GM21717 (cell line): ENCODE measurements around the gene C10orf90.
"Not testable (repeated sequence)": the region's sequence is repeated elsewhere in the genome, so short reads cannot be mapped to it uniquely, and the experiment has no call there.

Experiments
- ATAC-seq: cut with Tn5 transposase; IDR thresholded peaks from one replicate; pipeline ENCODE4 v1.9.1; 2021; ENCODE audit warnings: mild to moderate bottlenecking, moderate library complexity; ENCODE audit not compliant: unreplicated experiment

C10orf90 gene

GRCh38 chr10:126551202-126551601 is 119.3 kb downstream of the C10orf90 start:
- no peak for ATAC-seq

GRCh38 chr10:126550586-126550985 is 119.9 kb downstream of the C10orf90 start:
- not testable (repeated sequence) for ATAC-seq

- no peak for ATAC-seq
These were observed 121.1 kb downstream of the C10orf90 start for GRCh38 chr10:126549344-126549743.

GRCh38 chr10:126544565-126544964 is 125.9 kb downstream of the C10orf90 start:
- no peak for ATAC-seq

GRCh38 chr10:126538439-126539135 is 131.9 kb downstream of the C10orf90 start:
- no peak for ATAC-seq

- no peak for ATAC-seq
These were observed 133.8 kb downstream of the C10orf90 start for GRCh38 chr10:126536656-126537055.

GRCh38 chr10:126536148-126536547 is 134.3 kb downstream of the C10orf90 start:
- ATAC-seq, result no peak

GRCh38 chr10:126533644-126534043 is 136.8 kb downstream of the C10orf90 start:
- ATAC-seq, result no peak

GRCh38 chr10:126528315-126528835 is 142.1 kb downstream of the C10orf90 start:
- no peak for ATAC-seq

GRCh38 chr10:126527645-126528314 is 142.7 kb downstream of the C10orf90 start:
- no peak for ATAC-seq

GRCh38 chr10:126525326-126525725 is 145.2 kb downstream of the C10orf90 start:
- no peak for ATAC-seq

- no peak for ATAC-seq
These were observed 146.0 kb downstream of the C10orf90 start for GRCh38 chr10:126524526-126524925.

GRCh38 chr10:126523071-126523470 is 147.4 kb downstream of the C10orf90 start:
- no peak for ATAC-seq

- no peak for ATAC-seq
These were observed 149.1 kb downstream of the C10orf90 start for GRCh38 chr10:126521399-126521798.

GRCh38 chr10:126520751-126521317 is 149.7 kb downstream of the C10orf90 start:
- ATAC-seq, result no peak

- ATAC-seq, result no peak
These were observed 150.5 kb downstream of the C10orf90 start for GRCh38 chr10:126519992-126520391.

GRCh38 chr10:126519185-126519584 is 151.3 kb downstream of the C10orf90 start:
- no peak for ATAC-seq

- ATAC-seq, result no peak
These were observed 152.0 kb downstream of the C10orf90 start for GRCh38 chr10:126518218-126519080.

- no peak for ATAC-seq
These were observed 154.0 kb downstream of the C10orf90 start for GRCh38 chr10:126516515-126516914.

GRCh38 chr10:126511917-126512479 is 158.5 kb downstream of the C10orf90 start:
- ATAC-seq, result no peak

- no peak for ATAC-seq
These were observed 161.3 kb downstream of the C10orf90 start for GRCh38 chr10:126509182-126509581.
